ENCODE measurements around the gene ARPP21.

Gene ARPP21

GRCh38 chr3:35737934-35738706, 98.8 kb downstream of the ARPP21 start:
- no peak for DNase-seq

GRCh38 chr3:35739181-35739809, 100.0 kb downstream of the ARPP21 start:
- DNase-seq, result no peak

GRCh38 chr3:35739964-35740527, 100.7 kb downstream of the ARPP21 start:
- no peak for DNase-seq

- no peak for DNase-seq
Observed at GRCh38 chr3:35743218-35743617, 103.9 kb downstream of the ARPP21 start.

GRCh38 chr3:35744419-35744818, 105.1 kb downstream of the ARPP21 start:
- no peak for DNase-seq

- no peak for DNase-seq
Observed at GRCh38 chr3:35745351-35745750, 106.0 kb downstream of the ARPP21 start.

- no peak for DNase-seq
Observed at GRCh38 chr3:35745802-35746484, 106.6 kb downstream of the ARPP21 start.

GRCh38 chr3:35746492-35746891, 107.2 kb downstream of the ARPP21 start:
- no peak for DNase-seq

GRCh38 chr3:35748144-35748543, 108.8 kb downstream of the ARPP21 start:
- no peak for DNase-seq

GRCh38 chr3:35751207-35751606, 111.9 kb downstream of the ARPP21 start:
- no peak for DNase-seq

GRCh38 chr3:35757991-35758757, 118.8 kb downstream of the ARPP21 start:
- no peak for DNase-seq

- no peak for DNase-seq
Observed at GRCh38 chr3:35760146-35760545, 120.8 kb downstream of the ARPP21 start.

GRCh38 chr3:35761311-35761710, 122.0 kb downstream of the ARPP21 start:
- no peak for DNase-seq

- DNase-seq, result no peak
Observed at GRCh38 chr3:35772381-35773015, 133.2 kb downstream of the ARPP21 start.

GRCh38 chr3:35773417-35773816, 134.1 kb downstream of the ARPP21 start:
- DNase-seq, result no peak

- no peak for DNase-seq
Observed at GRCh38 chr3:35776346-35776745, 137.0 kb downstream of the ARPP21 start.

- no peak for DNase-seq
Observed at GRCh38 chr3:35777065-35777464, 137.7 kb downstream of the ARPP21 start.

- no peak for DNase-seq
Observed at GRCh38 chr3:35777563-35778554, 138.5 kb downstream of the ARPP21 start.

GRCh38 chr3:35779611-35780010, 140.3 kb downstream of the ARPP21 start:
- DNase-seq, result no peak

- DNase-seq, result no peak
Observed at GRCh38 chr3:35780800-35781199, 141.5 kb downstream of the ARPP21 start.

- DNase-seq, result no peak
Observed at GRCh38 chr3:35781558-35781957, 142.2 kb downstream of the ARPP21 start.
